Liver (tissue), 9 donors: ENCODE measurements around the gene GRK3. TPM values are rescaled to one million over a fixed set of nuclear protein-coding genes. Genes with fewer than 3 reads are reported as not detected.

Experiments
- DNase-seq: peaks from one replicate; pipeline ENCODE4 v3.0.0-alpha.2; 2017; ENCODE audit warnings: low spot score
- H3K27ac ChIP-seq, 2 donors: one replicate each; pipeline ENCODE4 v1.7.0; 2013; ENCODE audit warnings: inconsistent platforms in 2 of 2, low read length in 2 of 2, control low read depth in 1 of 2, low read depth in 1 of 2, mild to moderate bottlenecking in 1 of 2
- H3K27me3 ChIP-seq, 4 donors: one replicate each; pipeline versions ENCODE4 v1.6.1 to v1.7.0; 2013; ENCODE audit warnings: low read length in 3 of 4, inconsistent platforms in 1 of 4, mild to moderate bottlenecking in 1 of 4, moderate library complexity in 1 of 4; ENCODE audit not compliant: control insufficient read depth in 4 of 4, insufficient read depth in 4 of 4
- H3K36me3 ChIP-seq, 4 donors: one replicate each; pipeline versions ENCODE4 v1.6.1 to v1.7.0; 2013; ENCODE audit warnings: low read length in 3 of 4, mild to moderate bottlenecking in 3 of 4, low read depth in 1 of 4, moderate library complexity in 1 of 4; ENCODE audit not compliant: control insufficient read depth in 4 of 4, insufficient read depth in 3 of 4
- H3K4me1 ChIP-seq, 4 donors: one replicate each; pipeline versions ENCODE4 v1.6.1 to v1.7.0; 2013; ENCODE audit warnings: low read length in 3 of 4, mild to moderate bottlenecking in 3 of 4, moderate library complexity in 1 of 4; ENCODE audit not compliant: control insufficient read depth in 4 of 4, insufficient read depth in 4 of 4
- H3K4me3 ChIP-seq, 3 donors: one replicate each; pipeline versions ENCODE4 v1.6.1 to v1.7.0; 2013; ENCODE audit warnings: low read length in 3 of 3, control low read depth in 1 of 3, low read depth in 1 of 3, mild to moderate bottlenecking in 1 of 3
- H3K9ac ChIP-seq, 2 donors: one replicate each; pipeline ENCODE4 v1.7.0; 2013; ENCODE audit warnings: low read length in 2 of 2, mild to moderate bottlenecking in 2 of 2, moderate library complexity in 2 of 2, control low read depth in 1 of 2, low read depth in 1 of 2
- H3K9me3 ChIP-seq, 4 donors: one replicate each; pipeline versions ENCODE4 v1.6.1 to v1.7.0; 2013; ENCODE audit warnings: low read length in 3 of 4; ENCODE audit not compliant: control insufficient read depth in 4 of 4
- ATF3 ChIP-seq: IDR thresholded peaks from 2 replicates; pipeline ENCODE4 v1.6.1; 2016; ENCODE audit warnings: antibody characterized with exemption
- CTCF ChIP-seq: fragments of 150-350 bp; IDR thresholded peaks from 2 replicates; pipeline ENCODE4 v1.5.1; 2017; ENCODE audit warnings: improper control_type of control experiment, low read depth, low read length; ENCODE audit not compliant: missing input control
- EGR1 ChIP-seq, 2 donors: IDR thresholded peaks; 2 replicates each; pipeline ENCODE4 v1.6.1; 2016 to 2018; ENCODE audit warnings: antibody characterized with exemption in 2 of 2, low read depth in 2 of 2
- FOXA2 ChIP-seq: IDR thresholded peaks from 2 replicates; pipeline ENCODE4 v1.6.1; 2016; ENCODE audit warnings: antibody characterized with exemption
- GABPA ChIP-seq, 2 donors: IDR thresholded peaks in 1 of 2; conservative IDR thresholded peaks in 1 of 2; 2 replicates each; pipeline ENCODE4 v1.6.1; 2016; ENCODE audit warnings: antibody characterized with exemption in 2 of 2, mild to moderate bottlenecking in 1 of 2, moderate library complexity in 1 of 2
- HNF4A ChIP-seq, 2 donors: conservative IDR thresholded peaks; 2 replicates each; pipeline ENCODE4 v1.6.1; 2016; ENCODE audit warnings: antibody characterized with exemption in 2 of 2, mild to moderate bottlenecking in 2 of 2
- HNF4G ChIP-seq: IDR thresholded peaks from 2 replicates; pipeline ENCODE4 v1.6.1; 2016; ENCODE audit warnings: antibody characterized with exemption
- MAX ChIP-seq: IDR thresholded peaks from 2 replicates; pipeline ENCODE4 v1.6.1; 2016; ENCODE audit warnings: antibody characterized with exemption
- NR2F2 ChIP-seq: IDR thresholded peaks from 2 replicates; pipeline ENCODE4 v1.6.1; 2016; ENCODE audit warnings: antibody characterized with exemption
- RAD21 ChIP-seq, 2 donors: IDR thresholded peaks; 2 replicates each; pipeline ENCODE4 v1.6.1; 2016; ENCODE audit warnings: antibody characterized with exemption in 2 of 2, mild to moderate bottlenecking in 2 of 2
- RXRA ChIP-seq, 2 donors: IDR thresholded peaks; 2 replicates each; pipeline ENCODE4 v1.6.1; 2017 to 2018; ENCODE audit warnings: antibody characterized with exemption in 2 of 2, mild to moderate bottlenecking in 1 of 2
- SP1 ChIP-seq: IDR thresholded peaks from 2 replicates; pipeline ENCODE4 v1.6.1; 2018; ENCODE audit warnings: antibody characterized with exemption, mild to moderate bottlenecking
- TAF1 ChIP-seq: conservative IDR thresholded peaks from 2 replicates; pipeline ENCODE4 v1.6.1; 2016; ENCODE audit warnings: antibody characterized with exemption, mild to moderate bottlenecking
- YY1 ChIP-seq: IDR thresholded peaks from 2 replicates; pipeline ENCODE4 v1.6.1; 2016; ENCODE audit warnings: antibody characterized with exemption, mild to moderate bottlenecking
- ZBTB33 ChIP-seq: IDR thresholded peaks from 2 replicates; pipeline ENCODE4 v1.6.1; 2016; ENCODE audit warnings: antibody characterized with exemption
- WGBS: extraction: QIAGEN DNeasy Blood & Tissue Kit; methylation state at CpG from one replicate; pipeline ENCODE4 v1.1.7; 2013; 5-methylcytosine and 5-hydroxymethylcytosine counted together
- polyA plus RNA-seq, 2 donors: library from polyadenylated mRNA; stranded (reverse) in 1 of 2; unstranded in 1 of 2; fragments of 200-250 nt in 1 of 2; fragments of >200 nt in 1 of 2; fragmentation: Nextera tagmentation in 1 of 2; extraction: Ambion mirVana in 1 of 2; gene quantifications; one replicate each; pipeline versions ENCODE4 v1.2.1 to v1.2.3, GENCODE V29; 2013 to 2015
- total RNA-seq, 2 donors: library from RNA; depleted of rRNA; stranded (reverse); fragments of >200 nt; gene quantifications; one replicate each; pipeline ENCODE4 v1.2.3, GENCODE V29; 2014
- donor health status: healthy.
- donor health status: healthy.
- donor health status: healthy.
- donor health status: healthy.
- donor health status: healthy.

Gene GRK3
- total and polyA plus RNA-seq, 4 donors = 0.79 to 6.5 (median 2.4) TPM

- WGBS = 25% methylated on average over 2 of the region's 2 CpGs
- H3K4me3 ChIP-seq = no peak overlapping the region
- H3K4me1 ChIP-seq = peaks cover 0 to 3% (median 0%) of the 10 kb centered on the region in 4 donors
- H3K27me3 ChIP-seq = no peaks in the 10 kb centered on the region
- no peaks in the 10 kb centered on the region for H3K9me3 ChIP-seq
- DNase-seq = no peak
- no peak overlapping the region for H3K9ac ChIP-seq
- TF ChIP-seq RAD21 (IDR thresholded peaks at IDR 0.05) = peak in 1 of 2 donors; percentile 17
- peak; percentile 86 for TF ChIP-seq HNF4G
- TF ChIP-seq HNF4A (conservative IDR thresholded peaks at IDR 0.05) = peak; percentile 95 to 96
- peak; percentile 47 to 73 for TF ChIP-seq RXRA (IDR thresholded peaks at IDR 0.05)
- no peak for TF ChIP-seq GABPA (IDR thresholded peaks at IDR 0.05 in 1 of 2, conservative IDR thresholded peaks at IDR 0.05 in 1 of 2)
- TF ChIP-seq TAF1 = no peak
- TF ChIP-seq YY1 = peak; percentile 46
- peak; percentile 88 for TF ChIP-seq SP1
- no peaks in the 10 kb centered on the region for H3K36me3 ChIP-seq
- H3K27ac ChIP-seq = no peak overlapping the region
Measured at GRCh38 chr22:25748704-25749103, 184.2 kb downstream of the GRK3 start.

DNA sequence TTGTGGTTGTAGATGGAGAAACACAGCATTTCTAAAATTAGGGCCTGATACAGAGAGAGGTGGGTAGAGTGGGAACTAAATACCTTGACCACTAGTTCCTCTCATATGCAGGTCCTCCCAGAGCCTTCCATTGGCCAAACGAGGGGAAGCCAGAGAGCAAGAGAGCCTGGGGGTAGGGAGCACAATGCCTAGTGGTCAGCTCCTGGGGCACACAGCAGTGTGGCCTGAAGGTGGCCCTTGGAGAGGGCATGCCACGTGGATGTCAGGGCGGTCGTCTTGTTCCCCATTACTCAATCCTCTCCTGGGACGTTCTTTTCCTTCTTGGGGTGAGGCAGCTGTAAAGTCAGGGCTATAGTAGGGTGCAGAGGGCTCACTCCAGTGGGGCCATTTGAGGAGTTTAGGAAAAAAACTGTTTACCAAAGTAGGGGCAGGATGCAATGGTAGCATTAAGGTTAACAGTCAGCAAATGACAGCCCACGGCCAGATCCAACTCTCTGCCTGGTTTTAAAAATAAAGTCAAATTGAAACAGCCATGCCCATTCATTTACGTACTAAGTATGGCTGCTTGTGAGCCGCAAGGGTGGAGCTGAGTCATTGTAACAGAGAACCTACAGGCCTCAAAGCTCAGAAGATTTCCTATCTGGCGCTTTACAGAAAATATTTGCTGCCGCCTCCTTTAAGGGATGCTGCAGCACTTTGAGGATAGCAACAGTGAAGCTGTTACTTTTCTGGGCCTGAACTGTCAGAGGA is 185.1 kb downstream of the GRK3 start:
- no peak overlapping the region for H3K27ac ChIP-seq
- TF ChIP-seq HNF4A (conservative IDR thresholded peaks at IDR 0.05) (no peak), ZBTB33 (no peak), SP1 (no peak), EGR1 (IDR thresholded peaks at IDR 0.05; ENCODE audit: low read depth in 2 of 2) (no peak), NR2F2 (no peak), RAD21 (IDR thresholded peaks at IDR 0.05) (no peak)
- no peak overlapping the region for H3K9ac ChIP-seq
- no peaks in the 10 kb centered on the region for H3K9me3 ChIP-seq
- DNase-seq = no peak
- H3K27me3 ChIP-seq = no peaks in the 10 kb centered on the region
- H3K4me1 ChIP-seq = peaks cover 0 to 3% (median 0%) of the 10 kb centered on the region in 4 donors
- WGBS = 80% methylated on average over 10 of the region's 10 CpGs
- no peaks in the 10 kb centered on the region for H3K36me3 ChIP-seq
- H3K4me3 ChIP-seq = no peak overlapping the region

DNA sequence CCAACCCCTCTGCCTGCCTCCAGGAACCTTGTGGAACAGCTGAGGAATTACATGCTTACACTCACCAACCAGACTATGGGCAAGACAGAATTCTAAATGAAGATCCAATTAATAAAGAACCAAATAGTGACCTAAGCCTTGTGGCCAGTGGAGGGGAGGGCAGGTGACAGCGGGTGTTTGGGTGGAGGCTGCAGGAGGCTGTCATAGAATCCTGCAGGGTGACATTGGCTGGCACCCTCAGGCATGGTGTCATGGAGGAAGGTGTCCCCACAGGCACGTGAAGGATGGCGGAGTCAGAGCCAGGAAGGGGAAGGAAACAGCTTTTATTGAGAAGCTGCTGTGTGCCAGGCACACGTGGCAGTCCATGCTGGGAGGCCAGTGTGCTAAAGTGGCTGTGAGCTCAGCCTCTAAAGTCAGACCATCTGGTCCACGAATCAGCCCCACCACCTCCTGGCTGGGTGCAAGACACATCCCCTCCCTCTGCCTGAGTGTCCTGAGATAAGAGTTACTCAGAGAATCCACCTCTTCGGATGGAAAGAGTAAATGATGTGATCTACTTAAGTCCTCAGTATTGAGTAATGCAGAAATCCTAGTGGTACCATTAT is 186.2 kb downstream of the GRK3 start:
- H3K4me3 ChIP-seq = no peak overlapping the region
- H3K9ac ChIP-seq = no peak overlapping the region
- peaks cover 0 to 3% (median 0%) of the 10 kb centered on the region in 4 donors for H3K4me1 ChIP-seq
- no peaks in the 10 kb centered on the region for H3K9me3 ChIP-seq
- no peaks in the 10 kb centered on the region for H3K36me3 ChIP-seq
- no peak for DNase-seq
- no peak overlapping the region for H3K27ac ChIP-seq
- WGBS = 69% methylated on average over 6 of the region's 6 CpGs
- no peaks in the 10 kb centered on the region for H3K27me3 ChIP-seq
- TF ChIP-seq CTCF (no peak), FOXA2 (no peak), TAF1 (no peak), RAD21 (IDR thresholded peaks at IDR 0.05) (no peak), RXRA (IDR thresholded peaks at IDR 0.05) (no peak), HNF4A (conservative IDR thresholded peaks at IDR 0.05) (no peak), ZBTB33 (no peak), YY1 (no peak), SP1 (no peak), NR2F2 (no peak), ATF3 (no peak), MAX (no peak)
